ENCODE measurements around the gene RASA4B.
"Not testable (repeated sequence)": the region's sequence is repeated elsewhere in the genome, so short reads cannot be mapped to it uniquely, and the experiment has no call there.

DNA sequence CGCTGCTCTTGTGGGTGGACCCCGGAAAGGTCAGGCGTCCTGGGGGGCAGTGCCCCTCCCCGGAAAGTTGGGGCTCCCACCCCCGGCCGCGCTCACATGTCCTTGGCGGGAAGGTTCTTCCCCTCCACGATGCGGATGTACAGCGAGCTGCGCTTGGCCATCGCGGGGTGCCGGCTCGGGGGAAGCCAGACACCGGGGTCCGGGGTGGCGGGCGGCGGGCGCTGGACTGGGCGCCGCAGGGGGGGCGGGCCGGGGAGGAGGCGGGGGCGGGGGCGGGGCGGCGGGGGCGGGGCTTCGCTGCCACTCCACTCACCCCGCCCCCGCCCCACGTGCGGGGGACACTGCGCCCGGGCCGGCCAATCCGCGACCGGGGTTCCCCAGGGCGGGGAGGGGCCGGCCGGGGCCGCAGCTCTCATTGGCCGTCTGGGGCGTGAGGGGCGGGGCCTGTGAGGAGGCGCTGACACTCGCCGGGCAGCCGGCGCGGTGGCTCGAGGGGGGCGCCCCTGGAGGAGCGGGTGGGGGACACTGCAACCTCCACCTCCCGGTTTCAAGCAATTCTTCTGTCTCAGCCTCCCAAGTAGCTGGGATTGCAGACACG is at the start of gene RASA4B:
- TF ChIP-seq EZH2 (IDR thresholded peaks at IDR 0.05; ENCODE audit: low read depth), result not testable (repeated sequence)
- TF ChIP-seq, protein P1, sequence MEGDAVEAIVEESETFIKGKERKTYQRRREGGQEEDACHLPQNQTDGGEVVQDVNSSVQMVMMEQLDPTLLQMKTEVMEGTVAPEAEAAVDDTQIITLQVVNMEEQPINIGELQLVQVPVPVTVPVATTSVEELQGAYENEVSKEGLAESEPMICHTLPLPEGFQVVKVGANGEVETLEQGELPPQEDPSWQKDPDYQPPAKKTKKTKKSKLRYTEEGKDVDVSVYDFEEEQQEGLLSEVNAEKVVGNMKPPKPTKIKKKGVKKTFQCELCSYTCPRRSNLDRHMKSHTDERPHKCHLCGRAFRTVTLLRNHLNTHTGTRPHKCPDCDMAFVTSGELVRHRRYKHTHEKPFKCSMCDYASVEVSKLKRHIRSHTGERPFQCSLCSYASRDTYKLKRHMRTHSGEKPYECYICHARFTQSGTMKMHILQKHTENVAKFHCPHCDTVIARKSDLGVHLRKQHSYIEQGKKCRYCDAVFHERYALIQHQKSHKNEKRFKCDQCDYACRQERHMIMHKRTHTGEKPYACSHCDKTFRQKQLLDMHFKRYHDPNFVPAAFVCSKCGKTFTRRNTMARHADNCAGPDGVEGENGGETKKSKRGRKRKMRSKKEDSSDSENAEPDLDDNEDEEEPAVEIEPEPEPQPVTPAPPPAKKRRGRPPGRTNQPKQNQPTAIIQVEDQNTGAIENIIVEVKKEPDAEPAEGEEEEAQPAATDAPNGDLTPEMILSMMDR (conservative IDR thresholded peaks at IDR 0.05), result not testable (repeated sequence)
